ENCODE measurements around the gene LAMB2.

LAMB2 gene

GRCh38 chr3:49119439-49119838 lies 13.4 kb downstream of the LAMB2 start:
- TF ChIP-seq TCF12 (IDR thresholded peaks at IDR 0.05; ENCODE audit: low read depth) (no peak), USF1 (IDR thresholded peaks at IDR 0.05) (no peak), CEBPB (IDR thresholded peaks at IDR 0.05) (no peak), FOXM1 (IDR thresholded peaks at IDR 0.05; ENCODE audit: borderline replicate concordance, low read depth) (no peak), ZBTB7A (IDR thresholded peaks at IDR 0.05; ENCODE audit: low read depth) (no peak), TAF1 (IDR thresholded peaks at IDR 0.05; ENCODE audit: low read depth) (no peak), EP300 (IDR thresholded peaks at IDR 0.05; ENCODE audit: borderline replicate concordance) (no peak), MAX (IDR thresholded peaks at IDR 0.05) (no peak), RAD21 (IDR thresholded peaks at IDR 0.05; ENCODE audit: low read depth) (no peak)
- TF ChIP-seq, protein P1, sequence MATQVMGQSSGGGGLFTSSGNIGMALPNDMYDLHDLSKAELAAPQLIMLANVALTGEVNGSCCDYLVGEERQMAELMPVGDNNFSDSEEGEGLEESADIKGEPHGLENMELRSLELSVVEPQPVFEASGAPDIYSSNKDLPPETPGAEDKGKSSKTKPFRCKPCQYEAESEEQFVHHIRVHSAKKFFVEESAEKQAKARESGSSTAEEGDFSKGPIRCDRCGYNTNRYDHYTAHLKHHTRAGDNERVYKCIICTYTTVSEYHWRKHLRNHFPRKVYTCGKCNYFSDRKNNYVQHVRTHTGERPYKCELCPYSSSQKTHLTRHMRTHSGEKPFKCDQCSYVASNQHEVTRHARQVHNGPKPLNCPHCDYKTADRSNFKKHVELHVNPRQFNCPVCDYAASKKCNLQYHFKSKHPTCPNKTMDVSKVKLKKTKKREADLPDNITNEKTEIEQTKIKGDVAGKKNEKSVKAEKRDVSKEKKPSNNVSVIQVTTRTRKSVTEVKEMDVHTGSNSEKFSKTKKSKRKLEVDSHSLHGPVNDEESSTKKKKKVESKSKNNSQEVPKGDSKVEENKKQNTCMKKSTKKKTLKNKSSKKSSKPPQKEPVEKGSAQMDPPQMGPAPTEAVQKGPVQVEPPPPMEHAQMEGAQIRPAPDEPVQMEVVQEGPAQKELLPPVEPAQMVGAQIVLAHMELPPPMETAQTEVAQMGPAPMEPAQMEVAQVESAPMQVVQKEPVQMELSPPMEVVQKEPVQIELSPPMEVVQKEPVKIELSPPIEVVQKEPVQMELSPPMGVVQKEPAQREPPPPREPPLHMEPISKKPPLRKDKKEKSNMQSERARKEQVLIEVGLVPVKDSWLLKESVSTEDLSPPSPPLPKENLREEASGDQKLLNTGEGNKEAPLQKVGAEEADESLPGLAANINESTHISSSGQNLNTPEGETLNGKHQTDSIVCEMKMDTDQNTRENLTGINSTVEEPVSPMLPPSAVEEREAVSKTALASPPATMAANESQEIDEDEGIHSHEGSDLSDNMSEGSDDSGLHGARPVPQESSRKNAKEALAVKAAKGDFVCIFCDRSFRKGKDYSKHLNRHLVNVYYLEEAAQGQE (IDR thresholded peaks at IDR 0.05; ENCODE audit: low read depth), result no peak

GRCh38 chr3:49119036-49119435 lies 13.8 kb downstream of the LAMB2 start:
- TF ChIP-seq CEBPB (IDR thresholded peaks at IDR 0.05) (no peak), MAX (IDR thresholded peaks at IDR 0.05) (no peak), FOXM1 (IDR thresholded peaks at IDR 0.05; ENCODE audit: borderline replicate concordance, low read depth) (no peak), USF1 (IDR thresholded peaks at IDR 0.05) (no peak), TAF1 (IDR thresholded peaks at IDR 0.05; ENCODE audit: low read depth) (no peak), CREB1 (IDR thresholded peaks at IDR 0.05; ENCODE audit: low read depth) (no peak), RAD21 (IDR thresholded peaks at IDR 0.05; ENCODE audit: low read depth) (no peak), TCF12 (IDR thresholded peaks at IDR 0.05; ENCODE audit: low read depth) (no peak), YY1 (IDR thresholded peaks at IDR 0.05; ENCODE audit: low read depth) (no peak), EGR1 (IDR thresholded peaks at IDR 0.05) (no peak), ZBTB7A (IDR thresholded peaks at IDR 0.05; ENCODE audit: low read depth) (no peak)

DNA sequence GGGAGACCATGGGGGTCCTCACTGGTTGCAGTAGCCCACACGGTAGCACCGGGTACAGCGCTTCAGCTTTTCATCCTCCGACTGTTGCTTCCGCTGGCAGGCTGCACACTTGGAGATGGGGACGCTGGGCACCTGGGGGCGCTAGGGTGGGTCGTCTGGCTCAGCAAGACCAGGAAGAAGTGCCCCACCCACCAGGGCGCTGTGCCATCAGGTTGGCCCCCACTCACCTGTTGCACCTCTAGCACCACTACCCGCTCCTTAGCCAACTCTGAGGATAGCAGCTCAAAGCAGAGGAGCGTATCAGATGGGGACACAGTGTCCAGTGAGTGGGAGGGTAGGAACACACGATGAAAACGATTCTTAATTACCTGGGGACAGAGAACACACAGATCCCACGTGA lies 20.6 kb downstream of the LAMB2 start:
- TF ChIP-seq, protein P1 (IDR thresholded peaks at IDR 0.05; ENCODE audit: low read depth), result no peak

DNA sequence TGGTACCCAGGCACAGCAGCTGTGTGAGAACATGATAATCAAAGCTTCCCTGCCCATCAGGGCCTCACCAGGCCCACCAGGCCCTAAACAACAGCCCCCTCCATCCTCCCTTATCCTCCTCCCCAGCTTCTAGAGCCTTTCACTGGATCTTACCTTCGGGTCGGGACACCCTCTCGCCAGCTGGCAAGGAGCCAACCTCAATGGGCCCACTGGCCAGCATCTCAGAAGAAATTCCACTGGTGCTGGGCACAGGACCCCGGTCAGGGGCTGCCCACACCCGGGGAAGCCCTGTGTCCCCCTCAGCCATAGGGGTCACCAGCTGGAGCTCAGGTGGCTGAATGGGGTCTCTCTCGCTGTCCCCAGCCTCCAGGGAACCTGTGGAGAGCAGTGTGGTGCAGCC lies 21.5 kb downstream of the LAMB2 start:
- TF ChIP-seq EP300 (IDR thresholded peaks at IDR 0.05; ENCODE audit: borderline replicate concordance), result no peak
- TF ChIP-seq TEAD4 (IDR thresholded peaks at IDR 0.05), result no peak
- TF ChIP-seq TAF1 (IDR thresholded peaks at IDR 0.05; ENCODE audit: low read depth), result no peak
- TF ChIP-seq NFIC (IDR thresholded peaks at IDR 0.05), result no peak
- TF ChIP-seq RAD21 (IDR thresholded peaks at IDR 0.05; ENCODE audit: low read depth), result no peak
- no peak for TF ChIP-seq CREB1 (IDR thresholded peaks at IDR 0.05; ENCODE audit: low read depth)
- TF ChIP-seq MAX (IDR thresholded peaks at IDR 0.05), result no peak
- no peak for TF ChIP-seq ZBTB7A (IDR thresholded peaks at IDR 0.05; ENCODE audit: low read depth)
- no peak for TF ChIP-seq EGR1 (IDR thresholded peaks at IDR 0.05)
- TF ChIP-seq, protein P1 (IDR thresholded peaks at IDR 0.05; ENCODE audit: low read depth), result no peak
- TF ChIP-seq CEBPB (IDR thresholded peaks at IDR 0.05), result no peak
- no peak for TF ChIP-seq TCF12 (IDR thresholded peaks at IDR 0.05; ENCODE audit: low read depth)
- TF ChIP-seq YY1 (IDR thresholded peaks at IDR 0.05; ENCODE audit: low read depth), result no peak
- TF ChIP-seq USF1 (IDR thresholded peaks at IDR 0.05), result no peak
- no peak for TF ChIP-seq FOXM1 (IDR thresholded peaks at IDR 0.05; ENCODE audit: borderline replicate concordance, low read depth)

Measured in Ishikawa (cell line).